ENCODE measurements around the gene RP2. TPM values are rescaled to one million over a fixed set of nuclear protein-coding genes. Genes with fewer than 3 reads are reported as not detected.
A peak's percentile ranks its signal among the peaks of the same experiment; 100 is the strongest.

The RP2 gene
- total RNA-seq, 4 donors from 2014 or later = 5.4 to 17.3 (median 11.1) TPM

- Histone ChIP-seq H3K27ac (peak overlapping the region in 1 of 4 donors; percentile 77), H3K27me3 (no peaks in the 10 kb centered on the region), H3K4me3 (peak overlapping the region; percentile 44 to 82 (median 65)), H3K36me3 (no peaks in the 10 kb centered on the region), H3K4me1 (no peaks in the 10 kb centered on the region), H3K9me3 (no peaks in the 10 kb centered on the region)
- peak in 2 of 3 donors; percentile 29 to 48 for DNase-seq
- TF ChIP-seq POLR2A (IDR thresholded peaks at IDR 0.05) (no peak), CTCF (IDR thresholded peaks at IDR 0.05) (no peak)
These were observed 76.8 kb downstream of the RP2 start for GRCh38 chrX:46913667-46914066.

GRCh38 chrX:46916273-46916672 is 79.4 kb downstream of the RP2 start:
- H3K36me3 ChIP-seq = no peaks in the 10 kb centered on the region
- H3K4me3 ChIP-seq = no peak overlapping the region
- TF ChIP-seq POLR2A (IDR thresholded peaks at IDR 0.05) (no peak), CTCF (IDR thresholded peaks at IDR 0.05) (no peak)
- H3K4me1 ChIP-seq = no peaks in the 10 kb centered on the region
- DNase-seq = no peak
- no peaks in the 10 kb centered on the region for H3K9me3 ChIP-seq
- H3K27me3 ChIP-seq = no peaks in the 10 kb centered on the region
- no peak overlapping the region for H3K27ac ChIP-seq

- TF ChIP-seq POLR2A (IDR thresholded peaks at IDR 0.05) (no peak), CTCF (IDR thresholded peaks at IDR 0.05) (no peak)
- Histone ChIP-seq H3K4me1 (no peaks in the 10 kb centered on the region), H3K27ac (no peak overlapping the region)
These were observed 80.8 kb downstream of the RP2 start for GRCh38 chrX:46917622-46918021.

GRCh38 chrX:46918434-46918833 is 81.6 kb downstream of the RP2 start:
- no peaks in the 10 kb centered on the region for H3K27me3 ChIP-seq
- H3K4me1 ChIP-seq = no peaks in the 10 kb centered on the region
- TF ChIP-seq POLR2A (IDR thresholded peaks at IDR 0.05) = no peak
- TF ChIP-seq CTCF (IDR thresholded peaks at IDR 0.05) = no peak
- H3K9me3 ChIP-seq = no peaks in the 10 kb centered on the region
- H3K36me3 ChIP-seq = no peaks in the 10 kb centered on the region
- H3K4me3 ChIP-seq = no peak overlapping the region
- DNase-seq = no peak
- no peak overlapping the region for H3K27ac ChIP-seq

More at GRCh38 chrX:46917622-46918021, 80.8 kb downstream of the RP2 start:
- Histone ChIP-seq H3K36me3 (no peaks in the 10 kb centered on the region), H3K9me3 (no peaks in the 10 kb centered on the region), H3K4me3 (no peak overlapping the region), H3K27me3 (no peaks in the 10 kb centered on the region)
- no peak for DNase-seq

GRCh38 chrX:46920235-46920634 is 83.4 kb downstream of the RP2 start:
- no peaks in the 10 kb centered on the region for H3K9me3 ChIP-seq
- H3K4me3 ChIP-seq = no peak overlapping the region
- H3K36me3 ChIP-seq = no peaks in the 10 kb centered on the region
- DNase-seq = no peak
- no peaks in the 10 kb centered on the region for H3K4me1 ChIP-seq
- H3K27me3 ChIP-seq = no peaks in the 10 kb centered on the region
- no peak overlapping the region for H3K27ac ChIP-seq
- TF ChIP-seq CTCF (IDR thresholded peaks at IDR 0.05) (no peak), POLR2A (IDR thresholded peaks at IDR 0.05) (no peak)

- H3K9me3 ChIP-seq = no peaks in the 10 kb centered on the region
- no peak for DNase-seq
- H3K4me3 ChIP-seq = no peak overlapping the region
- H3K36me3 ChIP-seq = no peaks in the 10 kb centered on the region
- TF ChIP-seq POLR2A (IDR thresholded peaks at IDR 0.05) (no peak), CTCF (IDR thresholded peaks at IDR 0.05) (no peak)
- no peak overlapping the region for H3K27ac ChIP-seq
- H3K4me1 ChIP-seq = no peaks in the 10 kb centered on the region
- H3K27me3 ChIP-seq = no peaks in the 10 kb centered on the region
These were observed 85.8 kb downstream of the RP2 start for GRCh38 chrX:46922611-46923010.

Data from Peyer's patch (tissue), 4 donors.